KOPT-K1 (cell line): ENCODE results near the gene DYNC2LI1.

Experiments
- H3K27ac ChIP-seq: fragments of 200-600 bp; sonication (generic); 2 replicates; pipeline ENCODE4 v1.5.1; 2016; ENCODE audit warnings: antibody characterized with exemption, mild to moderate bottlenecking, low read depth, low read length; ENCODE audit not compliant: poor library complexity, severe bottlenecking
- H3K36me3 ChIP-seq: fragments of 200-600 bp; sonication (generic); 2 replicates; pipeline ENCODE4 v1.5.1; 2017; ENCODE audit warnings: antibody characterized with exemption, mild to moderate bottlenecking, low read length, moderate library complexity; ENCODE audit not compliant: insufficient read depth
- H3K9me3 ChIP-seq: fragments of 200-600 bp; sonication (generic); 2 replicates; pipeline ENCODE4 v1.5.1; 2017; ENCODE audit warnings: antibody characterized with exemption, low read length, mild to moderate bottlenecking; ENCODE audit not compliant: insufficient read depth, poor library complexity, severe bottlenecking

Gene DYNC2LI1

GRCh38 chr2:43819491-43820163 lies 45.8 kb downstream of the DYNC2LI1 start:
- no peaks in the 10 kb centered on the region for H3K36me3 ChIP-seq
- peaks cover 6% of the 10 kb centered on the region for H3K9me3 ChIP-seq
- no peak overlapping the region for H3K27ac ChIP-seq

GRCh38 chr2:43822839-43823238 lies 49.0 kb downstream of the DYNC2LI1 start:
- no peaks in the 10 kb centered on the region for H3K36me3 ChIP-seq

DNA sequence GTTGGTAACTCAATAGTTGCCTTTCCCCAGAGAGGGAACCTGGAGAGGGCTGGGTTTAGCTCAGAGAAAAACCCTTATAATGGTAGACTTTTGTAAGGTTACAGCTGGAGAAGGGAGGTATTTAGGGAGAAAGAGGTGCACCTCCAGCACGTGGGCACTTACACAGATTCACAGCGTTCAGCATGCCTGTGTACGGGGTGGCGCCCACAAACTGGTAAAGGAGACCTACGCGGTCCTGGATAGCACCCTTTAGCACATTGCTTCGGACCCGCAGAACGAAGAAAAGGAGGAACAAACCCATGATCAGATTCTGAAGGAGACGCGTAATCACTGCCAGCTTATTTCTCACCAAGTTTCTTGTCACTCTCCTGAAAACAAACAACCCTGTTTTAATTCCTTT lies 49.9 kb downstream of the DYNC2LI1 start:
- Histone ChIP-seq H3K9me3 (no peaks in the 10 kb centered on the region), H3K36me3 (no peaks in the 10 kb centered on the region), H3K27ac (no peak overlapping the region)

More at GRCh38 chr2:43822839-43823238, 49.0 kb downstream of the DYNC2LI1 start:
- Histone ChIP-seq H3K9me3 (no peaks in the 10 kb centered on the region), H3K27ac (no peak overlapping the region)

- no peaks in the 10 kb centered on the region for H3K36me3 ChIP-seq
- no peaks in the 10 kb centered on the region for H3K9me3 ChIP-seq
- no peak overlapping the region for H3K27ac ChIP-seq
Measured at GRCh38 chr2:43824512-43824911, 50.7 kb downstream of the DYNC2LI1 start.

DNA sequence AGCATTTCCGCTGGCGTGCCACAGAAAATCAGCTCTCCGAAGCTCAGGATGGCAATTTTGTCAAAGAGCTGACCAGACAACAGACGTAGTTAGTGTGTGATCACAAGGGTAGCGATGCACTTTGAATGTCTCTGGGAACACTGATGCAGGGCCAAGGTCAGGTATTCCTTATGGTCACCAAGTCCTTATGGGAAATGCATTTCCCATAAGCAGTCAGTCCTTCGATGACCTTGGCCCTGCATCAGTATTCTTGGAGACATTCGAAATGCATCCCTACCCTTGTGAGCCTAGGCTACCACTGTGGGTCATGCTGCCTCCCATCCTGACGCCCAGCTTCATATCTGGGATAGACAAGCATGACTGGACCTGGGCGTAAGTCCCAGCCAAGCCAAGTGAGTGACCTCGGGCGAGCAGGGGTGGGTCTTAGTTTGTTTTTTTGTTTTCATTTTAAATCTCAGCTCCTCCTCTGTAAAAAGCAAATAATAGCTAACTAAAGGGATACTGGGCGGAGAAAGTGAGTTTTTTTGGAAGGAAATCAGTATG lies 51.2 kb downstream of the DYNC2LI1 start:
- Histone ChIP-seq H3K36me3 (no peaks in the 10 kb centered on the region), H3K27ac (no peak overlapping the region), H3K9me3 (no peaks in the 10 kb centered on the region)

- Histone ChIP-seq H3K9me3 (no peaks in the 10 kb centered on the region), H3K36me3 (no peaks in the 10 kb centered on the region), H3K27ac (no peak overlapping the region)
Measured at GRCh38 chr2:43825841-43826240, 52.0 kb downstream of the DYNC2LI1 start.

DNA sequence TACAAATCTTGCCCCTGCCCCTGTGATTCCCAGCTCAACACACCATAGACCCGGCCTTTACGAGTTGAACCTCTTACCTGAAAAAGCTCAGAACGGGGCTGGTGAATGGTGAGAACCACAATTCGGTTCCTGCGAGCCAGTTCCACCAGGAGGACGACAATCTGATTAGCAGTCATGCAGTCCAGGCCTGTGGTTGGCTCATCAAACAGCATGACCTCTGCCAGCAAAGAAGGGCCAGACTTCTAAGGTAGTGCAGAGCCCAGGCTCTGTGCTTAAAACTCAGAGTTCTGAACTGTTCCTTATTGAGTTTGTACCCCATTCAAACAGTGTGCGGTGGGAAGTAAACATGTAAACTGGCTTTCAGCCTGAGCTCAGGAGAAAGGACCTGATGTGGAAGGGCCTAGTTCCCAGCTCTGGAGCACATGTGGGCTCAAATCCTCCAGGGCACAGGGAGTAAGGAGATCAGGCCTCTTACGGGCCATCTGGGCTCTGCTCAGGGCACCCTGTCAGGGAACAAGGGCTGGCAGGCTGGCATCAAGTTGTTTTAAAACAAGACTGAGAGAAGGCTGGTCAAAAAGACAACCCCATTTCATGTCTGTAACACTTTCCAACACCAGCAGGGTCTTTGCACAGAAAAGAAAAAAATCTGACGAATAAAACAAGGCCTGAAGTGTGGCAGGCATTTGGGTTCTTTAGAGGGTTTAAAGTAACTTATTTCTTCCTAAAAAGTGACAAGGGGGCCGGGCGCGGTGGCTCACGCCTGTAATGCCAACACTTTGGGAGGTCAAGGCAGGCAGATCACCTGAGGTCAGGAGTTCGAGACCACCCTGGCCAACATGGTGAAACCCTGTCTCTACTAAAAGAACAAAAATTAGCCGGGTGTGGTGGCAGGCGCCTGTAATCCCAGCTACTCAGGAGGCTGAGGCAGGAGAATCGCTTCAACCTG lies 52.7 kb downstream of the DYNC2LI1 start:
- Histone ChIP-seq H3K9me3 (no peaks in the 10 kb centered on the region), H3K27ac (no peak overlapping the region), H3K36me3 (no peaks in the 10 kb centered on the region)

DNA sequence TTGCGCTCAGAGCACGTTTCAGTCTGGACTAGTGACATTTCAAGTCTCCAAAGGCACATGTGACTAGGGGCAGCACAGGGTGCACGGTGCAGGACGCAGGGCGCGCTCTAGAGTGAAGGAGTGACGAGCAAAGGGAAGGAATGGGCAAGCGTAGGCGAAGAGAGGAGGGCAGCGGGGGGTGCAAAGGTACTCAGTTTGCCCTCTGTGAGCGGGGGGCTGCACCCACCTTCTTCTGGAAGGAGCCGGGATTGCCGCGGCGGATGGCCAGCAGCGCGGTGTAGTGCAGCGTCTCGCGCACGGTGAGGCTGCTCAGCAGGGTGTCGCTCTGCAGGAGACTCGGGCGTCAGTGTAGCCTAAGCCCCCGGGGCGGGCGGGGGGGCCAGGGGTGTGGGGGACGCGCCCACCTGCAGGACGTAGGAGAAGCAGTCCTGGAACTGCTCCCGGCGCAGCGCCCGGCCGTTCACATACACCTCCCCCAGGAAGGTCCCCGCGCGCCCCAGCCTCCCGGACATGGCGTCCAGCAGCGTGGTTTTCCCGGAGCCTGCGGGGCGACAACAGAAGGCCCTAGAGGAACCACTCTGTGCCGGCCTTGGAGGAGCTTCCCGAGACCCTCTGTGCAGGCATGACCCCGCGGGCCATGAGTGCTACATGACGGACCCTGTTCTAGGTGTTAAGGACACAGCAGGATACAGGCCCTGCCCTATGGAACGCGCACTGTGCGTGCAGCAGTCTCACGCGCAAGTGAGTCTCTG lies 57.9 kb downstream of the DYNC2LI1 start:
- Histone ChIP-seq H3K27ac (no peak overlapping the region), H3K36me3 (no peaks in the 10 kb centered on the region), H3K9me3 (no peaks in the 10 kb centered on the region)

GRCh38 chr2:43832457-43832856 lies 58.6 kb downstream of the DYNC2LI1 start:
- no peaks in the 10 kb centered on the region for H3K36me3 ChIP-seq
- H3K27ac ChIP-seq, result no peak overlapping the region
- H3K9me3 ChIP-seq, result no peaks in the 10 kb centered on the region

GRCh38 chr2:43837033-43837432 lies 63.2 kb downstream of the DYNC2LI1 start:
- no peaks in the 10 kb centered on the region for H3K36me3 ChIP-seq
- H3K27ac ChIP-seq, result no peak overlapping the region
- no peaks in the 10 kb centered on the region for H3K9me3 ChIP-seq

- no peaks in the 10 kb centered on the region for H3K9me3 ChIP-seq
- no peaks in the 10 kb centered on the region for H3K36me3 ChIP-seq
- H3K27ac ChIP-seq, result no peak overlapping the region
Measured at GRCh38 chr2:43837831-43838559, 64.2 kb downstream of the DYNC2LI1 start.

DNA sequence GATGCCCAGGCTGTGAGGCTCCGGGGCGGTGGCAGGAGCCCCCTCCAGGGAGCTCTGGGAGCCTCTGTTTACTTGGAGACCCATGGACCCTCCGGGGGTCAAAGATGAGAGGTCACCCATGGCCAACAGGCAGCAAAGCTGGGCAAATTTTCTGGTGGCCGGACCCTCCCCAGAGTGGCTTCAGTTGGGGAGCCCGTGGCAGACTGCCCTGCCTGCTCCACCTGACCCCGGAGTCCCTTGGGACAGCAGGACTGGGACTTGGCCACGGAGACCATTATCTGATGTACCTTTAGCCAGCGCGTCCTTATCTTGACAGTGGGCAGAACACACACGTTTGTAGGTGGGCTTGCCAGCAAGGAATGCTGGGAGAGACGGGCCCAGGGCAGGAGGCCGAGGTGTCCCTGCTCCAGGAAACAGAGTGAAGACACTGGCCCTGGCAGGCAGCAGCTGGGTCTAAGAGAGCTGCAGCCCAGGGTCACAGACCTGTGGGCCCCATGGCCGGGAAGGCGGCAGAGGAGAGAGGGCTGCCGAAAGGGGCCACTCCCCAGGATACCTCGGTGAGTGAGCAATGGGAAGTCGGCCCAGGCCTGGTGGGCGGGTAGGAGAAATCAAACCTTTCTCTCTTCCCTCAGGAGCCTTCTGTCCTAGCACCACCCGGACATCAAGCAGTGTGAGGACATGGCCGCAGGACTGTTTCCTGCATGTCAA lies 64.9 kb downstream of the DYNC2LI1 start, which contains the start of the genes ABCG5 and ABCG8:
Gene ABCG5 (minus strand): TSS at position 280 of the 708 bp plus-strand sequence. CDS start 160 bp downstream, at position 120.
Gene ABCG8 (plus strand): TSS at position 412 of the 708 bp plus-strand sequence. CDS start 83 bp downstream, at position 495.
- H3K27ac ChIP-seq, result no peak within 1 kb of the TSS
- no peaks in the 10 kb centered on the region for H3K9me3 ChIP-seq
- no peaks in the 10 kb centered on the region for H3K36me3 ChIP-seq

DNA sequence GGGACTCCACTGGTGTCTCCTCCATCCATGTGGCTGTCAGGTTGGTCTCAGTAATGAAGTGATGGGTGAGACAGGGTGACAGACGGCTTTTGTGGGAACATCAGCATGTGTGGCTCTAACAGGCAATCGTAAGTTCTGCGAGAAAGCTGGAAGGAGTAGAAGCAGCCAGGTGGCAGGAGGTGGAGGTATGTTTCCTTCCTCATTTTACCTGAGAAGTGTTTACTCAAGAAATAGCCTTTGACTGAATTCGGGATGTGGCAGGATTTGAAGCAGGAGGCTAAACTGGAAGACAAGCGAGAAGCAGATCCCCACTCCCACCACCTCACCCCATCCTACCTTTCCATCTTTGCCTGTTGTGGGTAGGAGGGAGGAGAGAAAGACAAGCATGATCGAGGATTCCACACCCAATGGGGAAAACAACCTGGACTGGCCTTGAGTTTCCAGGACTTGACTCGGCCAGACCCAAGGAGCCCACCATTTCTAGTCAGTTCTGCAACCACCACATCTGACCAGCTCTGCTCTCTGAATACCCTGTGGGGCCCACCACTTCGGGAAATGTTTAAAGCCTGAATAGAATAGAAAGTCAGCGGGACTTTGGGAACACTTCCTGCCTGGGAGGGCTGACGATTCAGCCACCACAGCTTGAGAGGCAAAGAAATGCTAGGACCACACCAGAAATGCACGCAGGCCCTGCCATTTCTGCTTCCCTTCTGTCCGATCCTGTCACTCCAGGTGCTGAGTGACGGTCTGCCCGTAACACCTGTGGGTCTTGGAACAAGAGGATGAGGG lies 66.1 kb downstream of the DYNC2LI1 start:
- no peaks in the 10 kb centered on the region for H3K9me3 ChIP-seq
- no peak overlapping the region for H3K27ac ChIP-seq
- no peaks in the 10 kb centered on the region for H3K36me3 ChIP-seq
